HepG2 (cell line): Measurements from ENCODE around the gene CCT8. TPM values are rescaled to one million over a fixed set of nuclear protein-coding genes. Genes with fewer than 3 reads are reported as not detected.

ENCODE experiments used
- ATAC-seq: fragments of 200-7000 bp; cut with Tn5 transposase; 3 replicates; pipeline ENCODE4 v1.9.1; 2020; ENCODE audit warnings: mild to moderate bottlenecking, moderate library complexity
- BruUV-seq: library from RNA; stranded (reverse); fragments of 400-500 nt; replicated peaks from 2 replicates; lab custom pipeline; 2021; lab: Mats Ljungman, UMichigan
- CTCF ChIA-PET: fragments of 300-600 bp; formaldehyde crosslinking; extraction: SDS; loops from one replicate; lab custom pipeline; 2021; ENCODE audit warnings: low total read pairs, inconsistent platforms, low intra/inter-chr PET ratio; lab: Yijun Ruan, JAX
- POLR2A ChIA-PET: fragments of 350-600 bp; sonication (Branson Sonifier 250); formaldehyde crosslinking; loops from one replicate; lab custom pipeline; 2020; ENCODE audit warnings: antibody characterized with exemption, inconsistent platforms; lab: Yijun Ruan, JAX
- DNase-seq: peaks from one replicate; pipeline ENCODE4 v3.0.0-alpha.2; 2015; ENCODE audit warnings: low spot score
- FAIRE-seq: peaks from 3 replicates; lab custom pipeline; 2011; peaks lifted over from hg19 to GRCh38; lab: Jason Lieb, UNC
- H2AFZ ChIP-seq: one replicate; pipeline ENCODE4 v1.6.1; 2011; ENCODE audit warnings: low read length, inconsistent platforms
- H3K27ac ChIP-seq: fragments of 300-600 bp; 3 replicates; pipeline ENCODE4 v1.8.0; 2011; ENCODE audit warnings: mixed run types, mild to moderate bottlenecking, mixed read lengths, low read length, inconsistent platforms; ENCODE audit not compliant: insufficient read depth; ENCODE audit errors: extremely low read length
- H3K27me3 ChIP-seq, 2 experiments: fragments of 200-600 bp in 1 of 2; 2 replicates in 1 of 2; 3 replicates in 1 of 2; pipeline versions ENCODE4 v1.6.0 to v1.8.0; 2011; ENCODE audit warnings: low read length in 2 of 2, mild to moderate bottlenecking in 2 of 2, moderate library complexity in 2 of 2, inconsistent platforms in 1 of 2; ENCODE audit not compliant: insufficient read depth in 2 of 2, control insufficient read depth in 1 of 2
- H3K36me3 ChIP-seq, 2 experiments: fragments of 200-600 bp in 1 of 2; replicated peaks in 1 of 2; 2 replicates in 1 of 2; 3 replicates in 1 of 2; pipeline versions ENCODE4 v1.5.1 to v1.8.0; 2011; ENCODE audit warnings: low read length in 2 of 2, inconsistent platforms in 1 of 2; ENCODE audit not compliant: insufficient read depth in 2 of 2, control insufficient read depth in 1 of 2
- H3K4me1 ChIP-seq: 2 replicates; pipeline ENCODE4 v1.5.1; 2012; ENCODE audit warnings: low read length, inconsistent platforms; ENCODE audit not compliant: insufficient read depth
- H3K4me2 ChIP-seq: 2 replicates; pipeline ENCODE4 v1.6.0; 2011; ENCODE audit warnings: low read depth, low read length, inconsistent platforms
- H3K4me3 ChIP-seq, 3 experiments: fragments of 200-600 bp in 1 of 3; sonication (generic), shearing (Covaris generic) in 1 of 3; replicated peaks in 1 of 3; 2 replicates each; pipeline ENCODE4 v1.5.1; 2011 to 2016; ENCODE audit warnings: low read length in 3 of 3, inconsistent platforms in 2 of 3, low read depth in 2 of 3, mild to moderate bottlenecking in 2 of 3, control low read depth in 1 of 3, mixed read lengths in 1 of 3; ENCODE audit not compliant: insufficient read depth in 1 of 3
- H3K79me2 ChIP-seq: one replicate; pipeline ENCODE4 v1.6.1; 2011; ENCODE audit warnings: low read length, inconsistent platforms; ENCODE audit not compliant: insufficient read depth
- H3K9ac ChIP-seq: 2 replicates; pipeline ENCODE4 v1.6.0; 2011; ENCODE audit warnings: mild to moderate bottlenecking, low read depth, low read length, inconsistent platforms; ENCODE audit not compliant: insufficient read depth
- H3K9me3 ChIP-seq: 2 replicates; pipeline ENCODE4 v1.5.1; 2012; ENCODE audit warnings: mild to moderate bottlenecking, low read length
- H4K20me1 ChIP-seq: 2 replicates; pipeline ENCODE4 v1.6.0; 2011; ENCODE audit warnings: inconsistent platforms, mild to moderate bottlenecking, low read length, moderate library complexity; ENCODE audit not compliant: insufficient read depth
- ARID2 ChIP-seq: sonication (generic); formaldehyde crosslinking; IDR thresholded peaks from 2 replicates; pipeline ENCODE4 v1.8.1; 2022; ENCODE audit warnings: mild to moderate bottlenecking, missing genetic modification reagents, borderline replicate concordance
- ATF5 ChIP-seq: sonication (generic); formaldehyde crosslinking; IDR thresholded peaks from 2 replicates; pipeline ENCODE4 v1.4.0; 2020; ENCODE audit warnings: mild to moderate bottlenecking, low read depth, missing genetic modification reagents
- HHEX ChIP-seq: IDR thresholded peaks from 2 replicates; pipeline ENCODE4 v1.6.1; 2016; ENCODE audit warnings: control low read depth
- HNF1B ChIP-seq: sonication (generic); formaldehyde crosslinking; IDR thresholded peaks from 2 replicates; pipeline ENCODE4 v1.5.1; 2020; ENCODE audit warnings: mild to moderate bottlenecking, moderate library complexity, missing genetic modification reagents
- ISX ChIP-seq: sonication (generic); formaldehyde crosslinking; conservative IDR thresholded peaks from 2 replicates; pipeline ENCODE4 v1.5.0; 2020; ENCODE audit warnings: missing genetic modification reagents
- MAFF ChIP-seq: IDR thresholded peaks from 2 replicates; pipeline ENCODE4 v1.6.1; 2011; ENCODE audit warnings: low read depth, low read length, improper control_type of control experiment
- SETDB1 ChIP-seq: sonication (generic); formaldehyde crosslinking; IDR thresholded peaks from 2 replicates; pipeline ENCODE4 v1.5.1; 2020; ENCODE audit warnings: missing genetic modification reagents, mild to moderate bottlenecking, borderline replicate concordance
- SKI ChIP-seq: fragments of 450-650 bp; IDR thresholded peaks from one replicate; pipeline ENCODE4 v1.6.1; 2018; ENCODE audit warnings: mild to moderate bottlenecking; ENCODE audit not compliant: partially characterized antibody
- SMYD3 ChIP-seq: sonication (generic); formaldehyde crosslinking; IDR thresholded peaks from 2 replicates; pipeline ENCODE4 v1.8.1; 2023; ENCODE audit warnings: mild to moderate bottlenecking, missing genetic modification reagents
- YEATS4 ChIP-seq: sonication (generic); formaldehyde crosslinking; IDR thresholded peaks from 2 replicates; pipeline ENCODE4 v1.4.0; 2020; ENCODE audit warnings: missing genetic modification reagents, borderline replicate concordance
- ZC3H4 ChIP-seq: sonication (generic); formaldehyde crosslinking; IDR thresholded peaks from 2 replicates; pipeline ENCODE4 v1.4.0; 2020; ENCODE audit warnings: missing genetic modification reagents, borderline replicate concordance
- ZNF577 ChIP-seq: sonication (generic); formaldehyde crosslinking; IDR thresholded peaks from 2 replicates; pipeline ENCODE4 v1.4.0; 2020; ENCODE audit warnings: mild to moderate bottlenecking, low read depth, missing genetic modification reagents, borderline replicate concordance
- ZNF709 ChIP-seq: sonication (generic); formaldehyde crosslinking; IDR thresholded peaks from 2 replicates; pipeline ENCODE4 v1.5.0; 2020; ENCODE audit warnings: mild to moderate bottlenecking, missing genetic modification reagents
- ZNF770 ChIP-seq: sonication (generic); formaldehyde crosslinking; IDR thresholded peaks from 2 replicates; pipeline ENCODE4 v1.5.0; 2020; ENCODE audit warnings: mild to moderate bottlenecking, missing genetic modification reagents
- WGBS: methylation state at CpG from one replicate; pipeline ENCODE4 v1.1.6; 2017; ENCODE audit warnings: low lambda C conversion rate; 5-methylcytosine and 5-hydroxymethylcytosine counted together
- in situ Hi-C: cut with HindIII; loops from 2 replicates; pipeline ENCODE4 v1.10.0; 2017; ENCODE audit warnings: low pct_unique_long_range_greater_than_20kb; ENCODE audit not compliant: extremely low pct_ligation_motif_present
- intact Hi-C: fragments of 100-400 bp; cut with micrococcal nuclease; formaldehyde crosslinking; loops from one replicate; pipeline ENCODE4 v1.10.0; 2022; ENCODE audit not compliant: unreplicated experiment
- polyA plus RNA-seq, 8 experiments: library from polyadenylated mRNA; depleted of rRNA in 3 of 8; stranded (reverse) in 7 of 8; unstranded in 1 of 8; fragments of >200 nt; fragmentation: Illumina TruSeq in 4 of 8; extraction: Trizol in 4 of 8; gene quantifications; 2 replicates each; pipeline versions ENCODE4 v1.2.1 to v1.2.3, GENCODE V29; 2011 to 2016; ENCODE audit warnings: low read depth in 4 of 8, missing spikeins in 1 of 8, mixed read lengths in 1 of 8; ENCODE audit not compliant: insufficient read depth in 1 of 8
- total RNA-seq, 5 experiments: library from RNA; depleted of rRNA; stranded (reverse); fragments of >200 nt; fragmentation: Illumina TruSeq; extraction: Trizol; gene quantifications; 2 replicates each; pipeline ENCODE4 v1.2.3, GENCODE V29; 2016; ENCODE audit warnings: low read depth in 1 of 5

The CCT8 gene
- total and polyA plus RNA-seq, 2 of the 13 experiments (the other 11 are each of a cell fraction or from before 2014, with no cell fraction given), result 127 to 325 TPM

GRCh38 chr21:29056538-29057050, 16.9 kb downstream of the CCT8 start:
- Histone ChIP-seq H3K9ac (no peak overlapping the region), H3K27ac (no peak overlapping the region), H3K9me3 (no peaks in the 10 kb centered on the region), H3K4me3 (no peak overlapping the region), H3K4me1 (no peaks in the 10 kb centered on the region), H3K4me2 (no peak overlapping the region), H3K27me3 (no peaks in the 10 kb centered on the region), H3K79me2 (no peaks in the 10 kb centered on the region), H2AFZ (no peak overlapping the region), H4K20me1 (no peaks in the 10 kb centered on the region), H3K36me3 (peaks cover 9 to 73% of the 10 kb centered on the region in 2 experiments)
- no peak for TF ChIP-seq SKI
- no peak for TF ChIP-seq ISX (CRISPR knock-in tag)
- TF ChIP-seq HNF1B (CRISPR knock-in tag), result no peak
- no peak for TF ChIP-seq SMYD3 (CRISPR knock-in tag)
- TF ChIP-seq ZNF770 (CRISPR knock-in tag), result no peak
- TF ChIP-seq ATF5 (CRISPR knock-in tag), result no peak
- no peak for TF ChIP-seq ZC3H4
- TF ChIP-seq ZNF709 (CRISPR knock-in tag), result no peak
- TF ChIP-seq SETDB1 (CRISPR knock-in tag), result no peak
- TF ChIP-seq ZNF577 (CRISPR knock-in tag), result no peak
- TF ChIP-seq HHEX (CRISPR knock-in tag), result no peak
- TF ChIP-seq YEATS4 (CRISPR knock-in tag), result no peak
- no peak for TF ChIP-seq ARID2
- no peak for TF ChIP-seq MAFF
- ATAC-seq (no peak), FAIRE-seq (no peak), DNase-seq (no peak)
- CTCF ChIA-PET, result no interaction called here
- no TSS peak for BruUV-seq
- WGBS, result 99% methylated on average over 3 of the region's 3 CpGs
- intact Hi-C loops (no loop called here), in situ Hi-C loops (no loop called here)
- POLR2A ChIA-PET, result no interaction called here
